Subcutaneous adipose tissue (tissue), 4 donors: ENCODE data around the gene RNF38. TPM values are rescaled to one million over a fixed set of nuclear protein-coding genes. Genes with fewer than 3 reads are reported as not detected.

Source experiments
- CTCF ChIP-seq: fragments of 450-650 bp; IDR thresholded peaks from one replicate; pipeline ENCODE4 v1.5.1; 2016; ENCODE audit warnings: low read depth, mild to moderate bottlenecking, control low read depth, antibody characterized with exemption, moderate library complexity
- total RNA-seq, 4 donors: library from RNA; depleted of rRNA; stranded (reverse); fragments of >200 nt; gene quantifications; one replicate each; pipeline ENCODE4 v1.1.0, GENCODE V29; 2016

RNF38 gene
- total RNA-seq, 4 donors from 2014 or later = 29.1 to 48.3 (median 32.7) TPM

GRCh38 chr9:36401164-36401740 lies 1.2 kb upstream of the RNF38 start:
- TF ChIP-seq CTCF = no peak

GRCh38 chr9:36400332-36401163 lies 479 bp upstream of the RNF38 start:
- TF ChIP-seq CTCF = no peak

GRCh38 chr9:36398745-36399144 lies 1.3 kb downstream of the RNF38 start:
- no peak for TF ChIP-seq CTCF

GRCh38 chr9:36396985-36397384 lies 3.1 kb downstream of the RNF38 start:
- no peak for TF ChIP-seq CTCF

GRCh38 chr9:36392489-36392888 lies 7.6 kb downstream of the RNF38 start:
- no peak for TF ChIP-seq CTCF

GRCh38 chr9:36389590-36389989 lies 10.5 kb downstream of the RNF38 start:
- no peak for TF ChIP-seq CTCF

- TF ChIP-seq CTCF = no peak
Observed at GRCh38 chr9:36382484-36382883, 17.6 kb downstream of the RNF38 start.
